Jurkat, Clone E6-1 (cell line): Measurements from ENCODE around the gene MACROH2A1.
A peak's percentile ranks its signal among the peaks of the same experiment; 100 is the strongest.

Source experiments
- DNase-seq: peaks from one replicate; pipeline ENCODE4 v3.0.0-alpha.2; 2011; ENCODE audit warnings: low read depth, low spot score
- H3K4me3 ChIP-seq: 2 replicates; pipeline ENCODE4 v1.5.1; 2011; ENCODE audit warnings: mild to moderate bottlenecking, low read length, control low read depth, moderate library complexity

MACROH2A1 gene

GRCh38 chr5:135437796-135438560 lies 38.9 kb upstream of the MACROH2A1 start:
- DNase-seq: no peak
- H3K4me3 ChIP-seq: no peak overlapping the region

GRCh38 chr5:135437422-135437795 lies 38.4 kb upstream of the MACROH2A1 start:
- no peak for DNase-seq
- no peak overlapping the region for H3K4me3 ChIP-seq

GRCh38 chr5:135436951-135437418 lies 38.0 kb upstream of the MACROH2A1 start:
- DNase-seq: no peak
- no peak overlapping the region for H3K4me3 ChIP-seq

GRCh38 chr5:135435467-135436330 lies 36.7 kb upstream of the MACROH2A1 start:
- no peak overlapping the region for H3K4me3 ChIP-seq
- no peak for DNase-seq

GRCh38 chr5:135434591-135435466 lies 35.8 kb upstream of the MACROH2A1 start:
- H3K4me3 ChIP-seq: no peak overlapping the region
- no peak for DNase-seq

GRCh38 chr5:135433681-135434426 lies 34.8 kb upstream of the MACROH2A1 start:
- DNase-seq: no peak
- no peak overlapping the region for H3K4me3 ChIP-seq

- DNase-seq: no peak
- no peak overlapping the region for H3K4me3 ChIP-seq
These were observed 33.1 kb upstream of the MACROH2A1 start for GRCh38 chr5:135432113-135432512.

GRCh38 chr5:135430135-135430437 lies 31.1 kb upstream of the MACROH2A1 start:
- H3K4me3 ChIP-seq: no peak overlapping the region
- DNase-seq: no peak

- no peak overlapping the region for H3K4me3 ChIP-seq
- no peak for DNase-seq
These were observed 30.5 kb upstream of the MACROH2A1 start for GRCh38 chr5:135429301-135430134.

GRCh38 chr5:135428586-135428985 lies 29.6 kb upstream of the MACROH2A1 start:
- no peak for DNase-seq
- no peak overlapping the region for H3K4me3 ChIP-seq

- DNase-seq: peak; percentile 84
- H3K4me3 ChIP-seq: no peak overlapping the region
These were observed 27.4 kb upstream of the MACROH2A1 start for GRCh38 chr5:135426102-135427082.

GRCh38 chr5:135425641-135426040 lies 26.6 kb upstream of the MACROH2A1 start:
- DNase-seq: peak; percentile 60
- H3K4me3 ChIP-seq: no peak overlapping the region

GRCh38 chr5:135423846-135424168 lies 24.8 kb upstream of the MACROH2A1 start:
- no peak overlapping the region for H3K4me3 ChIP-seq

GRCh38 chr5:135423146-135423845 lies 24.3 kb upstream of the MACROH2A1 start:
- H3K4me3 ChIP-seq: no peak overlapping the region
- no peak for DNase-seq

More at GRCh38 chr5:135423846-135424168, 24.8 kb upstream of the MACROH2A1 start:
- DNase-seq: no peak

GRCh38 chr5:135422419-135422818 lies 23.4 kb upstream of the MACROH2A1 start:
- DNase-seq: no peak
- no peak overlapping the region for H3K4me3 ChIP-seq

- no peak overlapping the region for H3K4me3 ChIP-seq
- no peak for DNase-seq
These were observed 18.1 kb upstream of the MACROH2A1 start for GRCh38 chr5:135417083-135417482.
